Stimulated activated CD4-positive, alpha-beta T cell treated with anti-CD3 and anti-CD28 coated beads, Interleukin-1b, Interleukin-23, amount 100 ng/mL, for 4 hours (primary cell): Measurements from ENCODE around the gene LTN1.
"Not testable (repeated sequence)": the region's sequence is repeated elsewhere in the genome, so short reads cannot be mapped to it uniquely, and the experiment has no call there.

Experiments used
- DNase-seq, 2 donors: peaks; one replicate each; pipeline ENCODE4 v3.0.0-alpha.2; 2020; ENCODE audit warnings: low read depth in 2 of 2

Gene LTN1

DNA sequence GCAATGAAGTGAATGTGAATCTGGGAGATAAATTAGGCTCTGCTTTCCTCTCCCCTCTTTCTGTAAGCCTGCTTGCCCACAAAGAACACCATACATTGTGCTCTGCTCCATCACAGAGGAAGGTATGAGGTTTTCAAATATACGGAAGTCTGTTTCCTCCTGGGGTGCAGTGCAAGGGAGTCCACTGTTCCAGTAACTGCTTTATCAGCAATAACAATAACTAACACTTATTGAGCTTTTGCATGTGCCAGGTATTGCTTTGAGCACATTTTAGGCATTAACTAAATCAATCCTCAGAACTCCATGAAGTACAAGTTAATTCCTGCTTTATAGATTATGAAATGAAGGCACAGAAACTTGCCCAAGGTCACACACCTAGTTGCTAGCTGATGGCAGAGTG is 10.0 kb downstream of the LTN1 start:
- no peak for DNase-seq

DNA sequence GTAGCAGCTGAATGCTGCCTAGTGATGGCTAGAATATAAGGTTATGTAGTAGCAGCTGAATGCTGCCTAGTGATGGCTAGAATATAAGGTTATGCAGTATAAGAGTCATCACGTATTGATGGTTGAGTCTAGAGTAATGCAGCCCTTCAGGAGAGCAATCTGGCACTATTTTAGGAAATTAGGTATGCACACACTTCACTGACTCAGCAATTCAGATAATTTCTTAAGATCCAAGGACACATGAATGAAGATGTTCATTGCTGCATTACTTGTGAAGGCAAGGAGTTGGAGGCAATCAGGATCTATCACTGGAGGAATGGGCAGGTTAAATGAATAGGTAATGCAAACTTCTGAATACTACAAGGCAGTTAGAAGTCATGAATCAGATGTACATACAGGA is 13.6 kb downstream of the LTN1 start:
- DNase-seq, result no peak

DNA sequence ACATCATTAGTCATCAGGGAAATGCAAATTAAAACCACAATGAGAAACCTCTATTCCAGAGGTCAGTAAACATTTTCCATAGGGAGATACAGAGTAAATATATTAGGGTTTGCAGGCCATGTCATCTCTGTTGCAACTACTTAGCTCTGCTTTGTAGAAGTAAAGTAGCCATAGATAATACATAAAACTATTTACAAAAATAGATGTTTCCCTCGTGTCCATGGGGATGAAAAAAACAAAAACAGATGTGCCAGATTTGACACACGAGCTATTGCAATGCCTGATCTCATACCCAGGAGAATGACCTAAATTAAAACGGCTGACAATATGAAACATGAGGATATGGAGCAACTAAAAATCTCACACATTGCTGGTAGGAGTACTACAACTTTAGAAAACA is 17.3 kb downstream of the LTN1 start:
- no peak for DNase-seq

DNA sequence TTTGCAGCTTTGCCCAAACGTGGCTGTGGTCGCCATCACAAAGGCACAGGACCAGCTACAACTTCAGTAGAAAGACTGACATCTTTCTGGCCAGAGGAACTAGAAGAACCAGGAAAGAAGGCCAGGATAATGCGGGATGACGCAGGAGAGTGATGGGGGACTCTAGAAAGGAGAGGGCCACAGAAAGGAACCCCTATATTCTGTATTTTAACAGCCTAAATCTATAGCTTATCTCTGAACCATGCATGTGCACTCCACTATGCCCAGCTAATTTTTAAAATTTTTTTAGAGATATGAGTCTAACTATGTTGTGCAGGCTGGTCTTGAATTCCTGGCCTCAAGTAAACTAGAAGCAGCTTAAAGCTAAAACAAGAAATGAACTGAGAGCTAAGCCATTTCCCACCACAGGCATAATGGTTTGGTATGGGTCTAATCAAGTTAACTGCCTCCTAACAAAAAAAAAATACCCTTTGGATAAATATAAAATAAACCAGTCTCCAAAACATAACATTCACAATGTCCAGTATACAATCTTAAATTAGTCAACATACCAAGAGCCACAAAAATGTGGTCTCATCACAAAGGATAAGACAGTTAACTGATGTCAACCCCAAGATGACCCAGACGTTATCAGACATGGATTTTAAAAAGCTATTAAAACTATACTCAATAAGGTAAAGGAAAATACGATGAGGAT is 18.0 kb downstream of the LTN1 start:
- no peak for DNase-seq

DNA sequence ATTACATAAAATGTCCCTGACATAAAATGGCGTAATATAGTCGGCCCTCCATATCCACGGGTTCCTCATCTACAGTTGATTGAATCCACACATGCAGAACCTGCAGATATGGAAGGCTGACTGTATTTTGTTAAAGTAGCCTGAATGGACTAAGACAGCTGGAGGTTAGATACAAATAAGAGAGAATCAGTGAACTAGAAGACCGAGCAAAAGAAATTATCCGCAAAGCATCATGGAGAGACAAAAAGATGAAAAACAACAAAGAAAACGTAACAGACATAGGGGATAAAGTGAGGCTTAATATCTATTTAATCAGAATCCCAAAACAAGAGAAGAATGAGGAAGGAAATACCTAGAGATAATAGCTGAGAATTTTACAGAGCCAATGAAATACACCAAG is 20.3 kb downstream of the LTN1 start:
- DNase-seq, result no peak

DNA sequence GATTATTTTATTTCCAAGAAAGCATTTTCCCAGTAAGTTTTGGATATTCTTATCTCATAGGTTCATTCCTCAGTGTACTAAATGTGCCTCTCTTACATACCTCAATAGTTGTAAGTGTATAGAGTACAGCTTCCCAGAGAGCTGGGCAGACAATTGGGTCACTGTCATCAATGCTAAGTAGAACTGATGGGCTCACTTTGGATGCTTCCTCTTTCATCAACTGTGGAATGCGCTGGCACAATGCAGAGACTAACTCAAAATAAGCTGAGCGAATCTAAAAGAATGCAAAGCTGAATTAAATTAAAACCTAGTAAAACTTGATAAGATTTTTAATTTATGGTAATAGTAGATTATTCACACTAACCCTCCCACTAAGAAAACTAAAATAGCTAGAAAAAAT is 21.5 kb downstream of the LTN1 start:
- no peak for DNase-seq

DNA sequence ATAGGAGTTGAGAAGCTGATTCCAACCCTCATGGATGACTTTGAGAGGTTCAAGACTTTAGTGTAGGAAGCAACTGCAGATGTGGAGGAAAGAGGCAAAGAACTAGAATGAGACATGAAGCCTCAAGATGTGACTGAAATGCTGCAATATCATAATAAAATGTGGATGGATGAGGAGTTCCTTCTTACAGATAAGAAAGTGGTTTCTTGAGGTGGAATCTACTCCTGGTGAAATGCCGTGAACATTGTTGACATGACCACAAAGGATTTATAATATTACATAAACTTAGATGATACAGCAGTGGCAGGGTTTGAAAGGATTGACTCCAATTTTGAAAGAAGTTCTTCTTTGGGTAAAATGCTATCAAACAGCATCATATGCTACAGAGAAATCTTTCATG is 28.8 kb downstream of the LTN1 start:
- no peak for DNase-seq

DNA sequence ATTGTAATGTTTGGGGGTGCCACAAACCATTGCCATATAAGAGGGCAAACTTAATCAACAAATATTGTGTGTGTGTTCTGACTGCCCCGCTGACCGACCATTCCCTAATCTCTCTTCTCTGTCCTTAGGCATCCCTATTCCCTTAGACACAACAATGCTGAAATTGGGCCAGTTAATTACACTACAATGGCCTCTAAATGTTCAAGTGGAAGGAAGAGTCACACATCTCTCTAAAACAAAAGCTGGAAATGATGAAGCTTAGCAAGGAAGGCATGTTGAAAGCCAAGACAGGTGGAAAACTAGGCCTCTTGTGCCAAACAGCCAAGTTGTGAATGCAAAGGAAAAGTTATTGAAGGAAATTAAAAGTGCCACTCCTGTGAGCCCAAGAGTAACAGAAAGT is 30.2 kb downstream of the LTN1 start:
- DNase-seq, result no peak

DNA sequence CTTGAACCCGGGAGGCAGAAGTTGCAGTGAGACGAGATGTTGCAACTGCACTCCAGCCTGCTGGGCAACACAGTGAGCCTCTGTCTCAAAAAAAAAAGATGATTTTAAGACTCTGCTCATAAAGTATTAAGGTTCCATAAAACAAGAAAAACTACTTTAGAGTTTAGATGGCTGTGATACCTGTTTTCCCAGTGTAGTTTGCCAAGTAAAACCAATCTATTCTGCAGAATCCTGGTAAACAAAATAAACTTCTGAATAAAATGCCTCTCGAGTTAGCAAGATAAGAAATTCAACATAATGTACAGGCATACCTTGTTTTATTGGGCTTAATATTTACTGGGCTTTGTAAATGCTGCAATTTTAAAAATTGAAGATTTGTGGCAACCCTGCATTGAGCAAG is 30.8 kb downstream of the LTN1 start:
- DNase-seq, result no peak

DNA sequence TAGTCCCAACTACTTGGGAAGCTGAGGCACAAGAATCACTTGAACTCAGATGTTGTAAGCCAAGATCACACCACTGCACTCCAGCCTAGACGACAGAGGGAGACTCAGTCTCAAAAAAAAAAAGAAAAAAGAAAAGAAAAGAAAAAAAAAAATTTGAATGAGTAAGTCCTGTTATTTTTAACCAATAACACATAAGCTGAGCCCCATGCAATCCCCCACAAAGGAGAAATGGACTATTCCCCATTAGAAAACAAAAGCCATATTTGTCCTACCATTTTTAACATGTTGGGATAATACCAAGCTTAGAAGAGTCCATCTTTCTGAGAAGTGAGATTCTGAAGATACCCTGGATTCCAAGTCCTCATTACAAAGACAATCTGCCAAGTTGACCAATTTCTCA is 32.4 kb downstream of the LTN1 start:
- no peak for DNase-seq

DNA sequence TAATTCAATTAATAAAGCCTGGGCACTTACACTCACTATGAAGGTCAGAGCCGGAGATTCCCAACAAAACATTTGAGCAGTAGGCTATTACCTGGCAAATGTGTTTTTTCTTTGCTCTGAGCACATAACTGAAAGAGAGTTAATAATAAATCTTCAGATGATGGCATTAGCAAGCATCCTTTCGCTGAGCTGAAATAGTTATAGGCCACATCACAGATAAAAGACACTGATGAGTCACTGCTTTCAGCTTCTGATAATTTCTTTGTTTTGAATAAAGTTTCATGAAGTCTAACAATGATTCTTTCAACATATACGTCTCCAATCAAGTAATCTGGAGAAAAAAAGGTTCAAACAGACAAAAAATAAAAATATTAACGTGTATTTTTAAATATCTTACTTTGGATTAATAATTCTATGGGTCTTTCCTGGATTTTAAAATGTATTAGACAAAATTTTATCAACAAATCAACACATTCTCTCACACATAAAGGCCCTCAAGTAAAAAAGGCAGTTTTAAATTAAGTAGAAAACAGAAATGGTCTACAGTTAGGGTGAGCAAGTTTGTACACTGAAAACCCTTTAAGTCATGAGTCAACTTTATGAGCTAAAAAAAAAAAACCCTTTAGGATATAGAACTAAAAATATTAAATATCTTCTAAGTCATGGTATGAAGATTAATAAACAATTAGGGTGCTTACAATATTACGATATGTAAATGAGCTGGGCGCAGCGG is 33.1 kb downstream of the LTN1 start:
- DNase-seq, result no peak

DNA sequence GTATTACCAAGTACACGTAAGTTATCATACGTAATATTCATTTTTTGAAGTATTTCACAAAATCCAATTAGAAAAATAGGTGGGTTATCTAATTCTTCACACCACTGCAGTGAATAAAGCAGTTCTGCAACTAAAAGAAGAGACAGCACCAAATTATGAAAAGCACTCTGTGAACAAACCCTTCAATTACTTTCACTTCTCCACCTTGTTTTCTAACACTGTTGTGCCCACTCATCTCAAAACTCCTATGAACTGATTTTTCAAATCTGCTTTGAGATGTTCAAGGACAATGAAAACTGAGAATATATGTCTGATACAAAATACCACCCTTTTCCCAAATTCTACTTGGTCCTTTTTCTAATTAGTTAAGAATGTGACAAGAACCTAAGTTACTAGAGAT is 39.4 kb downstream of the LTN1 start:
- DNase-seq, result no peak

DNA sequence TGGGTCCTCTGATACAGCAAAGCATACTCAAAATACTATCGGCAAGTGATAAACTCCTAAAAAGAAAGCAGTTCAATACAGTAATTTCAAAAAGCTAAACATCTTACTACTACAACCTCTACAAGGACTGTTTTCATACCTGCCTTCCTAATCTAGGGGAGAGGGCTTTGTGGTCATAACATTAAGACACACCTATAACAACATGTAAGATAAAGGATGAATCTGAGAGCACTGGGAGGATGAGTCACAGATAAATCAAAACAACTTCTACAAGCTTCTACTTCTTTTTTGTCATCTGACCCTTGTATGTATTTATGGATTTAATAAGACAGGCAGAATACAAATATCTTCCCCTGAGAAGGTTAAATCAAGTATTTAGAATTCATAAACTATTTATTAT is 40.0 kb downstream of the LTN1 start:
- DNase-seq, result no peak

DNA sequence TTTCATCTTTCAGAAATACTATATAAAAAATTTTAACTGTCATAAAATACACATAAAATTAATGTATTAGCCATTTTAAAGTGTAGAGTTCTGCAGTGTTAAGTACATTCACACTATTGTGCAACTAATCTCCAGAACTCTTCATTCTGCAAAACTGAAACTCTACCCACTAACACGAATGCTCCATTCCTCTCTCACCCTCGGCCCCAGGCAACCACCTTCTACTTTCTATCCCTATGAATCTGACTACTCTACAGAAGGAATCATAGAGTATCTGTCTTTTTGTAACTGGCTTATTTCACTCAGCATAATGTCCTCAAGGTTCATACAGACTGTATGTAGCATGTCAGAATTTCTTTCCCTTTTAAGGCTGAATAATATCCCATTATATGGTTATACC is 43.4 kb downstream of the LTN1 start:
- no peak for DNase-seq

DNA sequence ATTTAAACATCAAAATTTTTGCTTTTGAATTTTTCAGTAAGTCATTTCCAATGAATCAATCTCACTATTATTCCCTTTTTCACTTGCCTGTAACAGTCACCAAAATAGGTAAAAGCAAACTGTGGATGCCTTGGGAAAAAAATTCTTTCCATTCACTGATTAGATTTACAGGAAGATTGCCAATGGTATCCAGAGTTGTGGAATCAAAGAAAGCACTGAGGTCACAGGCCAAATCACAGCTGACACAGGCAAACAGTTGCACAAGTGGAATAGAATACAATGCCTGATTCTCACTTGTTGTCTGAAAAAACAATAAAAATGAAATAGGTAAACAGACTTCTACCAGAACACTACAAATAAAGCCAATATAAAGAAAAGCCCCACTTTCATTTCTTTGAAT is 48.4 kb downstream of the LTN1 start:
- DNase-seq, result no peak

DNA sequence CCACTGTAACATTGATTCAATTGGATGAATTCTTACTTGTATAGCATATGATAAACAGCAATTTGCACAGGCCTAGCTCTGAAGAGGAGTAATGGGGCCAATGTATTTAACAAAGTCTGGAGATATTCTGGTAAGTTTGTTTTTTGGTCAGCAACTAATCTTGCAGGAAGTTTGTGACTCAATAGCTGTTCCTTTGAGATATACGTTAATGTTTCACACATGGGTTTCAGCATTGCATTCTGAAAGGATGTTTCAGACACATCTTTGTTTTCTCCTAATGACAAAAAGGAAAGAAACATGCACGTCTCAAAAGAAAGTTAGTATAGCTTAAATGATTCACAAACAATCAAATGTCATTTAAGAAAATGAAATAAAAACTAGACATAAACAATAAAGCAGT is 49.0 kb downstream of the LTN1 start:
- DNase-seq, result no peak

DNA sequence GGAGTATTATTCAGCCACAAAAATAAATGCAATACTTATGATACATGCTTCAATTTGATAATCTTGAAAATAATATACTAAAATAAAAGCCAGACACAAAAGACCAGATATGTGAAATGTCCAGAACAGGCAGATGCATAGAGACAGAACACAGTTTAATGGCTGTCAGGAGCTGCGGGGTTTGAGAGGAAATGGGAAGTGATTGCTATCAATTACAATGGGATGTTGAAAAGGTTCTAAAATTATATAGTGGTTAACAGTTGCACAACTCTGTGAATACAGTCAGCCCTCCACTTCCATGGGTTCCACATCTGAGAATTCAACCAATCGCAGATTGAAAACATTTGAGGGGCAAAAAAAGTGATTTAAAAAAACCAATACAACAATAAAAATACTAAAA is 54.0 kb downstream of the LTN1 start:
- DNase-seq, result no peak

DNA sequence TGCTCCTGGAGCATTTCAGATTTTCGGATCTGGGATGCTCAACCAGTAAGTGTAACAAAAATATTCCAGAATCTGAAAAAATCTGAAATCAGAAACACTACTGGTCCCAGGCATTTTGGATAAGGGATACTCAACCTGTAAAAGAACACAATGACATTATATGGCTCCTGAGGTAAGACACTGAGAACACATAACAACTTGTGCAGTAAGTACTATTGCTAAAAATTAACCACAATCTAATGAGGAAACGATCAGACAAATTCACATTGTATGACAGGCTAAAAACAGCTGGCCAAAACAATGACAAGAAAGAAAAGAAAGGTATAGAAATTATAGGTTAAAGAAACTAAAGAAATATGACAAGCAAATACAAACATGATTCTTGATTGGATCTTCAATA is 54.9 kb downstream of the LTN1 start:
- DNase-seq, result no peak

DNA sequence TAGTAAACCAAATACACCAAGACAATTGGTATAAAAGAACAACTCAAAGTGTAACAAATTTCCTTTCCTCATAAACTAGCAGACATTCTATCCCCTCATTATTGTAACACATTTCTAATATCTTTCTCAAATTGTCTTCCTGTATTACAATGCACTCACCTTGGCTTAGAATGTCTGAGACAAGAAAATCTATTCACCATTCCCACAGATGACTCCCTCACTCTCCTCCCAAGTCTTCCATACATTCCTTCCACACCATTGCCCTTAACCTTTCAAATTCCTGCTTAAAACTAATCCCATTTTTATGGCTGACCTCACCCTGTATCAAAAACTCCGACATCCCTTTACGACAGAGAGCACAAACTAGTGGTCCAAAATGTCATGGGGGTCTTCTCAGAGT is 56.0 kb downstream of the LTN1 start:
- no peak for DNase-seq

DNA sequence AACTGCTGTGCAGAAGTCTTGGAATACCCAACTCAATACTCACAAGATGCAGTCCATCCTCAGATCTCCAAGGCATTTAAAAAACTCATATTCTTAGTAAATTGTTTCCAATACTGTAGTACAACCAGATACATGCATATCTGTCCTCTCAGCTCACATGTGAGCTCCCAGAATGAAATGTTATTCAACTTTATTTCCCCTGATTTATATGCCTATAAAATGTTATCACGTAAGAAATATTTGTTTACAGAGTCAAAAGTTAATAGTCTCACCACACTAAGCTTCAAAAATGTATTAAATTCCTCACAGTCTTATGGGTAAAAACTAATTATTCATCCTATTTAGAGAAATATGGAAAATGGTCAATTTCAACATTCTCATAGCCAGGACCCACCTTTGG is 56.6 kb downstream of the LTN1 start:
- no peak for DNase-seq

DNA sequence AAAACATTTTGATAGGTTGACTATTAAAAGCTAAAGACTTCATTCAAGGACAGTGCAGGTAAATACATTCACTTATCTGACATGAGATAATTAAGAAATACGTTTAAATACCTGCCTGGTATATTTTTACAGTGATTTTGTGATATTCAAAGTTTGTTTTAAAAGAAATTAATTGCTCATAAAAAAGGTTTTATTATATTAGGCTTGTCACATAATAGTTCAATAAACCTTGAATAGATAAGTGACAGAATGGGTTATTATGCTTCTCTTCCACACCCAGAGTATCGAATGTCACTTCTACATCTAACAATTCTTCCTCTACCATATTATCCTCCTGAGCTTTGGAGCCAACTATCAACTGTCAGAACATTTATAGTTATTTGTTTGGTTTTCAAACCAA is 60.0 kb downstream of the LTN1 start:
- no peak for DNase-seq

DNA sequence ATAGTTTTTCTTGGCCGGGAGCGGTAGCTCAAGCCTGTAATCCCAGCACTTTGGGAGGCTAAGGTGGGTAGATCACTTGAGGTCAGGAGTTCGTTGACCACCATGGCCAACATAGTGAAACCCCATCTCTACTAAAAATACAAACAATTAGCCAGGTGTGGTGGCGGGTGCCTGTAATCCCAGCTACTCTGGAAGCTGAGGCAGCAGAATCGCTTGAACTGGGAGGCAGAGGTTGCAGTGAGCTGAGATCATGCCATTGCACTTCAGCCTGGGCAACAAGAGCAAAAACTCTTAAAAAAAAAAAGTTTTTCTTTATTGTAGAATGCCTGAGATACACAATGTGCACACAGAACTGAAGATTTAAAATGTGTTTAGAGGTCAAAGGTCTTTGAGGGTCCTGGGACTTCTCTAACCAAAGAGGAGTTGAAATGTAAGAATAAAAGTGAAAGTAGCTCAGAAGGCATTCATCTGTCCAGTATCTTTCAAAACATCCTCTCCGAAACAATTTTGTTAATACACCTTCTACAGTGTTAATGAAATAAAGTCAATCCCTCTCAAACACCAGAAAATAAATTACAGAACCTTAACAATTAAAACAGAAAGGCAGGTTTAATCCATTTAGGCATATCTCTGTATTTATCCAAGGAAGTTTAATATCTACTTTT is 60.8 kb downstream of the LTN1 start:
- not testable (repeated sequence) for DNase-seq
